SU-DHL-6 (cell line): ENCODE data around the gene MTG1.
A peak's percentile ranks its signal among the peaks of the same experiment; 100 is the strongest.
"Not testable (repeated sequence)": the region's sequence is repeated elsewhere in the genome, so short reads cannot be mapped to it uniquely, and the experiment has no call there.

ENCODE experiments used
- H2AFZ ChIP-seq: fragments of 200-600 bp; sonication (generic); 2 replicates; pipeline ENCODE4 v1.6.1; 2014; ENCODE audit warnings: low read depth, mild to moderate bottlenecking, moderate library complexity, mixed read lengths, antibody characterized with exemption, low read length; ENCODE audit not compliant: severe bottlenecking
- H3F3A ChIP-seq: fragments of 200-600 bp; shearing (Covaris generic); 2 replicates; pipeline ENCODE4 v1.6.0; 2016; ENCODE audit warnings: antibody characterized with exemption, mild to moderate bottlenecking; ENCODE audit not compliant: insufficient read depth
- H3K27ac ChIP-seq: fragments of 200-600 bp; sonication (generic); 2 replicates; pipeline ENCODE4 v1.5.1; 2016; ENCODE audit warnings: low read depth, mild to moderate bottlenecking, low read length, moderate library complexity, mixed read lengths
- H3K27me3 ChIP-seq: fragments of 200-600 bp; sonication (generic), shearing (Covaris generic); 2 replicates; pipeline ENCODE4 v1.6.0; 2014; ENCODE audit warnings: mild to moderate bottlenecking, low read length
- H3K36me3 ChIP-seq: fragments of 200-600 bp; sonication (generic); 2 replicates; pipeline ENCODE4 v1.6.1; 2014; ENCODE audit warnings: mild to moderate bottlenecking, low read length, mixed read lengths
- H3K4me2 ChIP-seq: fragments of 300-600, 200-600 bp; shearing (Covaris generic), sonication (generic); 2 replicates; pipeline ENCODE4 v1.6.0; 2014; ENCODE audit warnings: low read length, low read depth, mild to moderate bottlenecking; ENCODE audit not compliant: poor library complexity, severe bottlenecking
- H3K4me3 ChIP-seq: fragments of 200-600 bp; sonication (generic); 2 replicates; pipeline ENCODE4 v1.5.1; 2014; ENCODE audit warnings: antibody characterized with exemption, low read length, mild to moderate bottlenecking, mixed read lengths; ENCODE audit not compliant: insufficient read depth, poor library complexity, severe bottlenecking
- H3K79me2 ChIP-seq: fragments of 200-600 bp; sonication (generic); 2 replicates; pipeline ENCODE4 v1.6.1; 2014; ENCODE audit warnings: mild to moderate bottlenecking, low read length, moderate library complexity; ENCODE audit not compliant: insufficient read depth
- H3K9ac ChIP-seq: fragments of 200-600 bp; sonication (generic); 2 replicates; pipeline ENCODE4 v1.7.0; 2014; ENCODE audit warnings: mild to moderate bottlenecking, low read length
- H3K9me2 ChIP-seq: fragments of 200-600 bp; sonication (generic); replicated peaks from 2 replicates; pipeline ENCODE4 v1.6.1; 2014; ENCODE audit warnings: low read length; ENCODE audit not compliant: insufficient read depth
- H3K9me3 ChIP-seq: fragments of 200-600 bp; sonication (generic); 2 replicates; pipeline ENCODE4 v1.6.1; 2014; ENCODE audit warnings: low read length, mixed read lengths; ENCODE audit not compliant: insufficient read depth
- H4K20me1 ChIP-seq: fragments of 200-600 bp; sonication (generic); 2 replicates; pipeline ENCODE4 v1.6.1; 2014; ENCODE audit warnings: low read depth, mild to moderate bottlenecking, antibody characterized with exemption, low read length, moderate library complexity, mixed read lengths
- CTCF ChIP-seq: fragments of 200-600 bp; sonication (generic); IDR thresholded peaks from one replicate; pipeline ENCODE4 v1.5.1; 2017; ENCODE audit warnings: antibody characterized with exemption, mild to moderate bottlenecking, low read length, moderate library complexity; ENCODE audit not compliant: insufficient read depth, poor library complexity, severe bottlenecking
- EZH2phosphoT487 ChIP-seq: fragments of 200-600 bp; sonication (generic), shearing (Covaris generic); conservative IDR thresholded peaks from 2 replicates; pipeline ENCODE4 v1.6.1; 2018; ENCODE audit warnings: mild to moderate bottlenecking, antibody characterized with exemption, low read length, moderate library complexity, mixed read lengths

Gene MTG1

GRCh38 chr10:133429571-133429970, 35.6 kb downstream of the MTG1 start:
- H3K9me2 ChIP-seq, H3K36me3 ChIP-seq, H3F3A ChIP-seq, H4K20me1 ChIP-seq, H3K4me2 ChIP-seq, H2AFZ ChIP-seq, H3K9ac ChIP-seq, H3K79me2 ChIP-seq, H3K27ac ChIP-seq, H3K27me3 ChIP-seq, H3K4me3 ChIP-seq, H3K9me3 ChIP-seq: not testable (repeated sequence)

- H3K4me2 ChIP-seq, H3K9me2 ChIP-seq: not testable (repeated sequence)
Observed at GRCh38 chr10:133431888-133432613, 38.1 kb downstream of the MTG1 start.

DNA sequence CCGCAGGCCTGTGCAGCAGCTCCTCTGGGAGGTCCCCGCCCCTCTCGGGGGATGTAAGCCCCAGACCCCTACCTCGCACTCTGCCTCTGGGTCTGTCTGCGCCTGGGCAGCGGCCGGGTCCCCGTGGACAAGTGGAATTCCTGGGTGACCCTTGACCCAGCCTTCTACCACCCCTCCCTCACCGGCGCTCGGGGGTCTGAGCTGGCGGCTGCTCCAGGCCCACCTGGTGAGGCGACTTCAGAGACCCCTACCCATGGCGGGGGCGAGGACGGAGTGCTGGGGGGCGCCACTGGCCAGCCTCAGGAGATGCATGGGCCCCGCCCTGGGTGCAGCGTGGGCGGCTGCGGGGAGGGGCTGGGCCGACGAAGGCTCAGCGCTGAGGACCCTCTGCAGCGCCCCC, 38.8 kb downstream of the MTG1 start:
- H3K4me2 ChIP-seq, H3K79me2 ChIP-seq, H3K9me3 ChIP-seq, H2AFZ ChIP-seq, H4K20me1 ChIP-seq, H3K9me2 ChIP-seq, H3K4me3 ChIP-seq, H3K27ac ChIP-seq, H3F3A ChIP-seq, H3K9ac ChIP-seq, H3K27me3 ChIP-seq, H3K36me3 ChIP-seq: not testable (repeated sequence)

More at GRCh38 chr10:133431888-133432613, 38.1 kb downstream of the MTG1 start:
- not testable (repeated sequence) for H3K4me3 ChIP-seq, H3K27ac ChIP-seq, H3K9ac ChIP-seq, H3K27me3 ChIP-seq, H3K9me3 ChIP-seq, H2AFZ ChIP-seq, H3F3A ChIP-seq, H3K79me2 ChIP-seq, H4K20me1 ChIP-seq, H3K36me3 ChIP-seq

DNA sequence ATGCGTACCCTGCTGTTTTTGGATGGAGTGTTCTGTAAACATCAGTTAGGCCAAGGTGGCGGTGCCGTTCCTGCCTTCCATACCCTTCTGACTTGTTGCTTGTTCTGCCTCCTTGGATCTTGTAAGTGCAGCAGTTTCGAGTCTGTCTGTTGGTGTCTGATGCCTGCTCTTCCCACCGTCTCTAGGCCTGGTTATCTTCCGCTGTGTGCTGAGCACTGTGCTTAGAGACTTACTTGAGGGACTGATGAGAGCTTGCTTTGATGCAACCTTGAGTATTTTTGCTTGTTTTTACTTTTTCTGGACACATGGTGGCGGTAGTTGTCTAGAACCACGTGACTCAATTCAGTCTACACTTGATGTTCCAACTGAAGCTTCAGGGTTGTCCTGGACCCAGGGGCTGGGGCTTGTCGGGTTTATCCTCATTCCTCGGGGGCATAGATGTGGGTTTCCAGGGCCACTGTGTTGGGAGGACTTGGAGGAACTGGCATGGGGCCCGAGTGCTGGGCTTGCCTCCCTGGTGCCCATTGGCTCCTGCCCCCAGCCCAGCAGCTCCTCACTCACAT, 44.8 kb downstream of the MTG1 start:
- H3K36me3 ChIP-seq, result no peaks in the 10 kb centered on the region
- no peak overlapping the region for H3K27ac ChIP-seq
- H3F3A ChIP-seq, result no peaks in the 10 kb centered on the region
- H4K20me1 ChIP-seq, result no peaks in the 10 kb centered on the region
- no peaks in the 10 kb centered on the region for H3K9me3 ChIP-seq
- no peaks in the 10 kb centered on the region for H3K9me2 ChIP-seq
- H3K79me2 ChIP-seq, result no peaks in the 10 kb centered on the region
- no peak overlapping the region for H3K9ac ChIP-seq
- TF ChIP-seq CTCF, result peak; percentile 32
- no peak for TF ChIP-seq EZH2phosphoT487
- H3K27me3 ChIP-seq, result no peaks in the 10 kb centered on the region
- H3K4me3 ChIP-seq, result no peak overlapping the region
- no peak overlapping the region for H2AFZ ChIP-seq
- no peak overlapping the region for H3K4me2 ChIP-seq
